ENCODE measurements around the gene TMTC1. TPM values are rescaled to one million over a fixed set of nuclear protein-coding genes. Genes with fewer than 3 reads are reported as not detected.

The TMTC1 gene
- total and polyA plus RNA-seq, 4 experiments from 2014 or later, result not detected

- H3K9me3 Mint-ChIP-seq, result peaks cover 0 to 3% (median 0%) of the 10 kb centered on the region in 8 donors
- no peaks in the 10 kb centered on the region for H3K36me3 Mint-ChIP-seq
- H3K4me1 Mint-ChIP-seq, result no peaks in the 10 kb centered on the region
- no peak for DNase-seq
- Histone ChIP-seq H3K4me1 (ENCODE audit: insufficient read depth, low read length) (no peaks in the 10 kb centered on the region), H3K27me3 (ENCODE audit: insufficient read depth, low read length) (no peaks in the 10 kb centered on the region), H3K9me3 (ENCODE audit: control insufficient read depth in 1 of 2, low read length in 2 of 2) (no peaks in the 10 kb centered on the region), H3K27ac (ENCODE audit: low read depth, low read length) (no peak overlapping the region), H3K4me3 (ENCODE audit: low read length in 2 of 2) (no peak overlapping the region), H3K36me3 (ENCODE audit: insufficient read depth, low read length) (no peaks in the 10 kb centered on the region)
- no peak overlapping the region for H3K27ac Mint-ChIP-seq
- H3K27me3 Mint-ChIP-seq, result no peaks in the 10 kb centered on the region
- POLR2A ChIA-PET (ENCODE audit: partially characterized antibody), result no interaction called here
- H3K4me3 Mint-ChIP-seq, result no peak overlapping the region
- CTCF ChIA-PET (ENCODE audit: partially characterized antibody), result no interaction called here
- intact Hi-C loops (cut with micrococcal nuclease), result no loop called here
Observed at GRCh38 chr12:29762637-29763300, 21.0 kb downstream of the TMTC1 start.

GRCh38 chr12:29759950-29760349, 23.8 kb downstream of the TMTC1 start:
- Histone ChIP-seq H3K27me3 (ENCODE audit: insufficient read depth, low read length) (no peaks in the 10 kb centered on the region), H3K4me1 (ENCODE audit: insufficient read depth, low read length) (no peaks in the 10 kb centered on the region), H3K9me3 (ENCODE audit: control insufficient read depth in 1 of 2, low read length in 2 of 2) (no peaks in the 10 kb centered on the region), H3K4me3 (ENCODE audit: low read length in 2 of 2) (no peak overlapping the region), H3K27ac (ENCODE audit: low read depth, low read length) (no peak overlapping the region), H3K36me3 (ENCODE audit: insufficient read depth, low read length) (no peaks in the 10 kb centered on the region)
- CTCF ChIA-PET (ENCODE audit: partially characterized antibody), result no interaction called here
- Mint-ChIP-seq H3K27ac (no peak overlapping the region), H3K36me3 (no peaks in the 10 kb centered on the region), H3K4me3 (no peak overlapping the region), H3K9me3 (peaks cover 0 to 5% (median 0%) of the 10 kb centered on the region in 8 donors), H3K27me3 (no peaks in the 10 kb centered on the region), H3K4me1 (no peaks in the 10 kb centered on the region)
- intact Hi-C loops (cut with micrococcal nuclease), result no loop called here
- DNase-seq, result no peak
- POLR2A ChIA-PET (ENCODE audit: partially characterized antibody), result no interaction called here

GRCh38 chr12:29756741-29757390, 26.9 kb downstream of the TMTC1 start:
- no peaks in the 10 kb centered on the region for H3K9me3 ChIP-seq (ENCODE audit: control insufficient read depth in 1 of 2, low read length in 2 of 2)
- POLR2A ChIA-PET (ENCODE audit: partially characterized antibody), result no interaction called here
- CTCF ChIA-PET (ENCODE audit: partially characterized antibody), result no interaction called here
- no peaks in the 10 kb centered on the region for H3K27me3 ChIP-seq (ENCODE audit: insufficient read depth, low read length)
- intact Hi-C loops (cut with micrococcal nuclease), result no loop called here
- H3K9me3 Mint-ChIP-seq, result peaks cover 0 to 5% (median 0%) of the 10 kb centered on the region in 8 donors
- DNase-seq, result no peak
- no peak overlapping the region for H3K27ac Mint-ChIP-seq
- H3K4me1 Mint-ChIP-seq, result no peaks in the 10 kb centered on the region
- H3K36me3 ChIP-seq (ENCODE audit: insufficient read depth, low read length), result no peaks in the 10 kb centered on the region
- H3K36me3 Mint-ChIP-seq, result no peaks in the 10 kb centered on the region
- no peaks in the 10 kb centered on the region for H3K27me3 Mint-ChIP-seq
- no peak overlapping the region for H3K4me3 ChIP-seq (ENCODE audit: low read length in 2 of 2)
- no peak overlapping the region for H3K4me3 Mint-ChIP-seq
- H3K27ac ChIP-seq (ENCODE audit: low read depth, low read length), result no peak overlapping the region
- H3K4me1 ChIP-seq (ENCODE audit: insufficient read depth, low read length), result no peaks in the 10 kb centered on the region

GRCh38 chr12:29754235-29755189, 29.2 kb downstream of the TMTC1 start:
- H3K27me3 Mint-ChIP-seq, result peaks cover 0 to 3% of the 10 kb centered on the region in 2 donors
- H3K4me3 Mint-ChIP-seq, result no peak overlapping the region
- Histone ChIP-seq H3K4me1 (ENCODE audit: insufficient read depth, low read length) (no peaks in the 10 kb centered on the region), H3K4me3 (ENCODE audit: low read length in 2 of 2) (no peak overlapping the region), H3K27me3 (ENCODE audit: insufficient read depth, low read length) (no peaks in the 10 kb centered on the region), H3K27ac (ENCODE audit: low read depth, low read length) (no peak overlapping the region), H3K9me3 (ENCODE audit: control insufficient read depth in 1 of 2, low read length in 2 of 2) (no peaks in the 10 kb centered on the region), H3K36me3 (ENCODE audit: insufficient read depth, low read length) (no peaks in the 10 kb centered on the region)
- H3K36me3 Mint-ChIP-seq, result no peaks in the 10 kb centered on the region
- ChIA-PET CTCF (ENCODE audit: partially characterized antibody) (no interaction called here), POLR2A (ENCODE audit: partially characterized antibody) (no interaction called here)
- intact Hi-C loops (cut with micrococcal nuclease), result no loop called here
- no peaks in the 10 kb centered on the region for H3K4me1 Mint-ChIP-seq
- no peak overlapping the region for H3K27ac Mint-ChIP-seq
- DNase-seq, result no peak
- peaks cover 0 to 7% (median 0%) of the 10 kb centered on the region in 8 donors for H3K9me3 Mint-ChIP-seq

- Mint-ChIP-seq H3K36me3 (no peaks in the 10 kb centered on the region), H3K4me1 (no peaks in the 10 kb centered on the region), H3K4me3 (no peak overlapping the region), H3K27ac (no peak overlapping the region), H3K27me3 (peaks cover 0 to 5% of the 10 kb centered on the region in 2 donors), H3K9me3 (peaks cover 0 to 5% (median 0%) of the 10 kb centered on the region in 8 donors)
- intact Hi-C loops (cut with micrococcal nuclease), result no loop called here
- ChIA-PET CTCF (ENCODE audit: partially characterized antibody) (no interaction called here), POLR2A (ENCODE audit: partially characterized antibody) (no interaction called here)
- no peaks in the 10 kb centered on the region for H3K27me3 ChIP-seq (ENCODE audit: insufficient read depth, low read length)
- H3K27ac ChIP-seq (ENCODE audit: low read depth, low read length), result no peak overlapping the region
- H3K4me3 ChIP-seq (ENCODE audit: low read length in 2 of 2), result no peak overlapping the region
- H3K4me1 ChIP-seq (ENCODE audit: insufficient read depth, low read length), result no peaks in the 10 kb centered on the region
- H3K36me3 ChIP-seq (ENCODE audit: insufficient read depth, low read length), result no peaks in the 10 kb centered on the region
- no peak for DNase-seq
- H3K9me3 ChIP-seq (ENCODE audit: control insufficient read depth in 1 of 2, low read length in 2 of 2), result no peaks in the 10 kb centered on the region
Observed at GRCh38 chr12:29752121-29752520, 31.6 kb downstream of the TMTC1 start.

- no peaks in the 10 kb centered on the region for H3K27me3 ChIP-seq (ENCODE audit: insufficient read depth, low read length)
- no peak overlapping the region for H3K27ac ChIP-seq (ENCODE audit: low read depth, low read length)
- Mint-ChIP-seq H3K4me3 (no peak overlapping the region), H3K4me1 (no peaks in the 10 kb centered on the region), H3K27me3 (peaks cover 0 to 5% of the 10 kb centered on the region in 2 donors), H3K9me3 (peaks cover 0 to 5% (median 0%) of the 10 kb centered on the region in 8 donors), H3K27ac (no peak overlapping the region), H3K36me3 (no peaks in the 10 kb centered on the region)
- ChIA-PET CTCF (ENCODE audit: partially characterized antibody) (no interaction called here), POLR2A (ENCODE audit: partially characterized antibody) (no interaction called here)
- H3K9me3 ChIP-seq (ENCODE audit: control insufficient read depth in 1 of 2, low read length in 2 of 2), result no peaks in the 10 kb centered on the region
- no peaks in the 10 kb centered on the region for H3K36me3 ChIP-seq (ENCODE audit: insufficient read depth, low read length)
- H3K4me1 ChIP-seq (ENCODE audit: insufficient read depth, low read length), result no peaks in the 10 kb centered on the region
- no peak overlapping the region for H3K4me3 ChIP-seq (ENCODE audit: low read length in 2 of 2)
- intact Hi-C loops (cut with micrococcal nuclease), result no loop called here
- DNase-seq, result no peak
Observed at GRCh38 chr12:29751676-29752075, 32.1 kb downstream of the TMTC1 start.

GRCh38 chr12:29750928-29751220, 32.9 kb downstream of the TMTC1 start:
- H3K36me3 ChIP-seq (ENCODE audit: insufficient read depth, low read length), result no peaks in the 10 kb centered on the region
- H3K4me3 Mint-ChIP-seq, result no peak overlapping the region
- no peak overlapping the region for H3K27ac Mint-ChIP-seq
- peaks cover 0 to 5% (median 0%) of the 10 kb centered on the region in 8 donors for H3K9me3 Mint-ChIP-seq
- CTCF ChIA-PET (ENCODE audit: partially characterized antibody), result no interaction called here
- peaks cover 0 to 5% of the 10 kb centered on the region in 2 donors for H3K27me3 Mint-ChIP-seq
- no peaks in the 10 kb centered on the region for H3K4me1 Mint-ChIP-seq
- POLR2A ChIA-PET (ENCODE audit: partially characterized antibody), result no interaction called here
- H3K36me3 Mint-ChIP-seq, result no peaks in the 10 kb centered on the region
- intact Hi-C loops (cut with micrococcal nuclease), result no loop called here
- no peaks in the 10 kb centered on the region for H3K27me3 ChIP-seq (ENCODE audit: insufficient read depth, low read length)
- H3K27ac ChIP-seq (ENCODE audit: low read depth, low read length), result no peak overlapping the region
- H3K4me1 ChIP-seq (ENCODE audit: insufficient read depth, low read length), result no peaks in the 10 kb centered on the region
- no peak overlapping the region for H3K4me3 ChIP-seq (ENCODE audit: low read length in 2 of 2)
- no peaks in the 10 kb centered on the region for H3K9me3 ChIP-seq (ENCODE audit: control insufficient read depth in 1 of 2, low read length in 2 of 2)
- no peak for DNase-seq
